PFSK-1 (cell line): Measurements from ENCODE around the gene RIT2.

ENCODE experiments used
- FOXP2 ChIP-seq: optimal IDR thresholded peaks from 2 replicates; pipeline ENCODE3; 2011; ENCODE audit warnings: borderline replicate concordance, control low read depth, inconsistent platforms; ENCODE audit not compliant: insufficient read depth; ENCODE audit errors: extremely low read length, extremely low read depth
- POLR2AphosphoS5 ChIP-seq: IDR thresholded peaks from 2 replicates; pipeline ENCODE4 v1.6.1; 2012; ENCODE audit warnings: low read depth, mild to moderate bottlenecking, control low read depth, low read length, moderate library complexity
- REST ChIP-seq, 2 experiments: IDR thresholded peaks; 2 replicates each; pipeline versions ENCODE4 v1.6.1 to v1.8.0; 2011 to 2012; ENCODE audit warnings: low read depth in 2 of 2, low read length in 2 of 2, control low read depth in 1 of 2, inconsistent platforms in 1 of 2, mild to moderate bottlenecking in 1 of 2, moderate library complexity in 1 of 2; ENCODE audit not compliant: insufficient read depth in 1 of 2
- SIN3A ChIP-seq: IDR thresholded peaks from 2 replicates; pipeline ENCODE4 v1.6.1; 2012; ENCODE audit warnings: mild to moderate bottlenecking, low read length, moderate library complexity, borderline replicate concordance; ENCODE audit not compliant: insufficient read depth
- TAF1 ChIP-seq: IDR thresholded peaks from 2 replicates; pipeline ENCODE4 v1.6.1; 2012; ENCODE audit warnings: low read length, control low read depth, borderline replicate concordance; ENCODE audit not compliant: insufficient read depth

The RIT2 gene

GRCh38 chr18:42839408-42839807, 276.1 kb downstream of the RIT2 start:
- TF ChIP-seq REST (IDR thresholded peaks at IDR 0.05; ENCODE audit: insufficient read depth in 1 of 2, low read depth in 2 of 2, low read length in 2 of 2) (no peak), FOXP2 (no peak), SIN3A (no peak), TAF1 (no peak), POLR2AphosphoS5 (no peak)

- TF ChIP-seq FOXP2, result no peak
- no peak for TF ChIP-seq REST (IDR thresholded peaks at IDR 0.05; ENCODE audit: insufficient read depth in 1 of 2, low read depth in 2 of 2, low read length in 2 of 2)
- TF ChIP-seq POLR2AphosphoS5, result no peak
- TF ChIP-seq TAF1, result no peak
- TF ChIP-seq SIN3A, result no peak
Observed at GRCh38 chr18:42838546-42839145, 276.8 kb downstream of the RIT2 start.

DNA sequence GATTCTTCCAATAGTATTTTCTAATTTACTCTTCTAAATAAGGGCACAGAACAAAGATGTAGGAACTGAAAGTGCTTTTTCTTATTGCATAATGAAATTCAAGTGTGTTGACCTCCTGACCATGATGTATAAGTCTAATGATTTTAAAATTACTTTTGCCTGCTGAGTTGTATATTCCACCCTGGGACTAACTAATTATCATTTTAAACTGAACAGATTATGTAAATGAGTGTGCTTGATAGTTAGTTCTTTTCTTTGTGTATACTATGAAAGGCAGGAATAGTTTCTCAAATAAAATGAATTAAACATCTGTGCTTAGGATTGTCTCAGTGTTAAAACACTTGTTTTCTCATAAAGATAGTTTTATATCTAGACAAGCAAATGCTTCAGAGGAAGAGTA, 284.5 kb downstream of the RIT2 start:
- TF ChIP-seq SIN3A (no peak), REST (IDR thresholded peaks at IDR 0.05; ENCODE audit: insufficient read depth in 1 of 2, low read depth in 2 of 2, low read length in 2 of 2) (no peak), POLR2AphosphoS5 (no peak), FOXP2 (no peak), TAF1 (no peak)

- TF ChIP-seq SIN3A (no peak), FOXP2 (no peak), POLR2AphosphoS5 (no peak), REST (IDR thresholded peaks at IDR 0.05; ENCODE audit: insufficient read depth in 1 of 2, low read depth in 2 of 2, low read length in 2 of 2) (no peak), TAF1 (no peak)
Observed at GRCh38 chr18:42828881-42829280, 286.6 kb downstream of the RIT2 start.

DNA sequence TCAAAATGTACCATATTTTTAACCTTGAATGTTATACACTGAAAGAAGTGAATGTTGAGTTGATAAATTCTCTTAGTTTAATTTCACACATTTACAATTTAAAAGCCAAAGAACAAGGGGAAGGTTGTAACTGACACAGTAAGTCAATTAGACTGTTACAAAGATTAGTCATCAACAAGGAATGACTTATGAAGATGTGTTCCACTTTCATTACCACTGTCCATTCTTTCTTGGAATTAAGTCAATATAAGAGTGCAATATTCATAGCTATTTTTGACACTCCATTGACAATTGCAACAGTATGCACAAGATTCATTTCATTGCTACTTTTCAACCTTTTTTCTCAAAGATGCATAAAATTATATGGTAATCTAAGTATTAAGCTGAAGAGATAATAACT, 291.3 kb downstream of the RIT2 start:
- TF ChIP-seq REST (IDR thresholded peaks at IDR 0.05; ENCODE audit: insufficient read depth in 1 of 2, low read depth in 2 of 2, low read length in 2 of 2), result no peak
- TF ChIP-seq POLR2AphosphoS5, result no peak
- TF ChIP-seq SIN3A, result no peak
- TF ChIP-seq FOXP2, result no peak
- TF ChIP-seq TAF1, result no peak
